K562 (cell line): ENCODE measurements around the gene KBTBD13. TPM values are rescaled to one million over a fixed set of nuclear protein-coding genes. Genes with fewer than 3 reads are reported as not detected.
A peak's percentile ranks its signal among the peaks of the same experiment; 100 is the strongest.

ENCODE experiments used
- ATAC-seq: fragments of 200-7000 bp; cut with Tn5 transposase; 3 replicates; pipeline ENCODE4 v1.9.1; 2020; ENCODE audit warnings: moderate library complexity
- BruUV-seq: library from RNA; stranded (reverse); fragments of 400-500 nt; replicated peaks from 2 replicates; lab custom pipeline; 2021; lab: Mats Ljungman, UMichigan
- CTCF ChIA-PET: fragments of 300-600 bp; formaldehyde crosslinking; extraction: SDS; loops from one replicate; lab custom pipeline; 2021; ENCODE audit warnings: low intra/inter-chr PET ratio; lab: Yijun Ruan, JAX
- POLR2A ChIA-PET: fragments of 300-600, 350-650 bp; sonication (Branson Sonifier 250); formaldehyde crosslinking; extraction: SDS; loops from one replicate; lab custom pipeline; 2021; ENCODE audit warnings: antibody characterized with exemption, inconsistent platforms; lab: Yijun Ruan, JAX
- DNase-seq, 4 experiments: peaks; one replicate each; pipeline versions ENCODE4 v3.0.0 to v3.0.0-alpha.2; 2011 to 2018; ENCODE audit warnings: low spot score in 3 of 4, mixed read lengths in 3 of 4; ENCODE audit errors: extremely low read depth in 1 of 4
- FAIRE-seq: peaks from 2 replicates; lab custom pipeline; 2011; peaks lifted over from hg19 to GRCh38; lab: Jason Lieb, UNC
- H2AFZ ChIP-seq: 2 replicates; pipeline ENCODE4 v1.6.0; 2011; ENCODE audit warnings: low read depth, low read length, control low read depth, inconsistent platforms
- H3K27ac ChIP-seq: fragments of 200-600 bp; 3 replicates; pipeline ENCODE4 v1.8.0; 2011; ENCODE audit warnings: low read depth, mild to moderate bottlenecking, control low read depth, inconsistent platforms, low read length, moderate library complexity, mixed read lengths; ENCODE audit errors: extremely low read depth
- H3K27me3 ChIP-seq, 2 experiments: fragments of 300-600 bp in 1 of 2; 2 replicates in 1 of 2; 3 replicates in 1 of 2; pipeline versions ENCODE4 v1.6.0 to v1.8.0; 2011; ENCODE audit warnings: inconsistent platforms in 2 of 2, low read length in 2 of 2, mild to moderate bottlenecking in 1 of 2, mixed read lengths in 1 of 2, moderate library complexity in 1 of 2; ENCODE audit not compliant: control insufficient read depth in 2 of 2, insufficient read depth in 2 of 2
- H3K36me3 ChIP-seq: fragments of 300-600 bp; 3 replicates; pipeline ENCODE4 v1.8.0; 2011; ENCODE audit warnings: mild to moderate bottlenecking, low read length, inconsistent platforms; ENCODE audit not compliant: control insufficient read depth, insufficient read depth
- H3K4me1 ChIP-seq, 2 experiments: fragments of 200-600 bp in 1 of 2; replicated peaks in 1 of 2; 2 replicates in 1 of 2; 3 replicates in 1 of 2; pipeline versions ENCODE4 v1.5.1 to v1.8.0; 2011; ENCODE audit warnings: inconsistent platforms in 2 of 2, low read length in 2 of 2, mild to moderate bottlenecking in 1 of 2, mixed read lengths in 1 of 2, moderate library complexity in 1 of 2; ENCODE audit not compliant: control insufficient read depth in 2 of 2, insufficient read depth in 2 of 2
- H3K4me2 ChIP-seq: 2 replicates; pipeline ENCODE4 v1.6.1; 2011; ENCODE audit warnings: low read length, control low read depth, inconsistent platforms, mixed read lengths; ENCODE audit not compliant: insufficient read depth
- H3K4me3 ChIP-seq: fragments of 200-600 bp; sonication (generic), shearing (Covaris generic); 2 replicates; pipeline ENCODE4 v1.5.1; 2016; ENCODE audit warnings: control low read depth, inconsistent platforms
- H3K79me2 ChIP-seq: fragments of 200-600 bp; 3 replicates; pipeline ENCODE4 v1.8.0; 2011; ENCODE audit warnings: low read length, inconsistent platforms; ENCODE audit not compliant: control insufficient read depth, insufficient read depth
- H3K9ac ChIP-seq, 2 experiments: 2 replicates each; pipeline versions ENCODE4 v1.6.0 to v1.6.1; 2011; ENCODE audit warnings: low read depth in 2 of 2, low read length in 2 of 2, control low read depth in 1 of 2, inconsistent platforms in 1 of 2, mild to moderate bottlenecking in 1 of 2, mixed read lengths in 1 of 2; ENCODE audit not compliant: insufficient read depth in 1 of 2
- H3K9me1 ChIP-seq: one replicate; pipeline ENCODE4 v1.6.0; 2011; ENCODE audit warnings: inconsistent platforms, mild to moderate bottlenecking, low read length, moderate library complexity; ENCODE audit not compliant: control insufficient read depth, insufficient read depth
- H3K9me3 ChIP-seq: replicated peaks from 2 replicates; pipeline ENCODE4 v1.5.1; 2011; ENCODE audit warnings: low read depth, low read length, inconsistent platforms; ENCODE audit not compliant: control insufficient read depth, insufficient read depth
- H4K20me1 ChIP-seq: replicated peaks from 2 replicates; pipeline ENCODE4 v1.6.1; 2011; ENCODE audit warnings: low read length, inconsistent platforms, mixed read lengths; ENCODE audit not compliant: control insufficient read depth, insufficient read depth
- ATF7 ChIP-seq: fragments of 450-650 bp; IDR thresholded peaks from 2 replicates; pipeline ENCODE4 v1.7.1; 2014; ENCODE audit warnings: mild to moderate bottlenecking, moderate library complexity
- CBX1 ChIP-seq: sonication (generic); IDR thresholded peaks from 2 replicates; pipeline ENCODE4 v1.6.1; 2016; ENCODE audit warnings: antibody characterized with exemption, low read depth, mild to moderate bottlenecking
- CREB3L1 ChIP-seq: fragments of 450-650 bp; IDR thresholded peaks from 2 replicates; pipeline ENCODE4 v1.6.1; 2014; ENCODE audit warnings: low read depth, mild to moderate bottlenecking, moderate library complexity, borderline replicate concordance
- CTBP1 ChIP-seq: fragments of 450-650 bp; IDR thresholded peaks from 2 replicates; pipeline ENCODE4 v1.6.1; 2016; ENCODE audit warnings: borderline replicate concordance
- HDAC3 ChIP-seq: fragments of 450-650 bp; IDR thresholded peaks from 2 replicates; pipeline ENCODE4 v1.6.1; 2018; ENCODE audit warnings: borderline replicate concordance, mild to moderate bottlenecking, moderate library complexity; ENCODE audit not compliant: partially characterized antibody
- NFIX ChIP-seq: fragments of 250-450 bp; sonication (Bioruptor Pico); IDR thresholded peaks from 2 replicates; pipeline ENCODE4 v1.4.0; 2020; ENCODE audit warnings: low read depth, mild to moderate bottlenecking, moderate library complexity
- PHF20 ChIP-seq: fragments of 450-650 bp; IDR thresholded peaks from 2 replicates; pipeline ENCODE4 v1.6.1; 2018; ENCODE audit not compliant: partially characterized antibody
- SMAD4 ChIP-seq: fragments of 250-450 bp; sonication (Bioruptor Pico); conservative IDR thresholded peaks from 2 replicates; pipeline ENCODE4 v1.8.0; 2021; ENCODE audit warnings: inconsistent platforms, mild to moderate bottlenecking, moderate library complexity
- SREBF1 ChIP-seq: fragments of 150-350 bp; IDR thresholded peaks from 2 replicates; pipeline ENCODE4 v1.6.1; 2014; ENCODE audit warnings: antibody characterized with exemption, low read depth, low read length, borderline replicate concordance
- TFAM ChIP-seq: fragments of 250-450 bp; sonication (Bioruptor Pico); conservative IDR thresholded peaks from 2 replicates; pipeline ENCODE4 v1.5.0; 2021; ENCODE audit warnings: mild to moderate bottlenecking, moderate library complexity
- TSHZ1 ChIP-seq: fragments of 250-450 bp; sonication (Bioruptor Pico); IDR thresholded peaks from 2 replicates; pipeline ENCODE4 v1.4.0; 2020; ENCODE audit warnings: mild to moderate bottlenecking, moderate library complexity
- ZC3H11A ChIP-seq: IDR thresholded peaks from 2 replicates; pipeline ENCODE4 v1.6.1; 2012; ENCODE audit warnings: low read depth, low read length, improper control_type of control experiment
- ZNF121 ChIP-seq: sonication (generic); formaldehyde crosslinking; conservative IDR thresholded peaks from 2 replicates; pipeline ENCODE4 v1.8.0; 2022; ENCODE audit warnings: missing genetic modification reagents
- ZNF551 ChIP-seq: fragments of 250-450 bp; sonication (Bioruptor Pico); IDR thresholded peaks from 2 replicates; pipeline ENCODE4 v1.5.0; 2021; ENCODE audit warnings: mild to moderate bottlenecking, moderate library complexity
- ZNF830 ChIP-seq: fragments of 250-450 bp; sonication (Bioruptor Pico); IDR thresholded peaks from 2 replicates; pipeline ENCODE4 v1.5.0; 2021; ENCODE audit warnings: mild to moderate bottlenecking
- WGBS: fragments of 100-300 bp; shearing (Covaris generic); methylation state at CpG from one replicate; pipeline ENCODE4 v1.1.6; 2016; ENCODE audit warnings: low coverage, mixed read lengths; ENCODE audit not compliant: insufficient coverage; ENCODE audit errors: missing lambda C conversion rate; 5-methylcytosine and 5-hydroxymethylcytosine counted together
- in situ Hi-C: fragments of 300-500 bp; cut with MboI; formaldehyde crosslinking; loops from 4 replicates; pipeline ENCODE4 v1.15.0; 2018; ENCODE audit warnings: inconsistent platforms, mixed read lengths
- intact Hi-C: fragments of 100-400 bp; cut with micrococcal nuclease; formaldehyde crosslinking; loops from 2 replicates; pipeline ENCODE4 v1.14.2; 2022
- polyA plus RNA-seq, 8 experiments: library from polyadenylated mRNA; depleted of rRNA in 4 of 8; stranded (reverse) in 5 of 8; unstranded in 3 of 8; fragments of >200 nt; fragmentation: Nextera tagmentation in 2 of 8; fragmentation: Illumina TruSeq in 1 of 8; extraction: Ambion mirVana in 2 of 8; extraction: Trizol in 1 of 8; gene quantifications; 2 replicates each; pipeline versions ENCODE4 v1.2.1 to v1.2.3, GENCODE V29; 2011 to 2014; ENCODE audit warnings: inconsistent platforms in 1 of 8, missing spikeins in 1 of 8
- total RNA-seq, 7 experiments: library from RNA; depleted of rRNA in 6 of 7; stranded (reverse); fragments of >200 nt in 6 of 7; fragmentation: Illumina TruSeq in 2 of 7; extraction: Trizol in 2 of 7; gene quantifications; 2 replicates each; pipeline versions ENCODE4 v1.2.1 to v1.2.3, GENCODE V29; 2011 to 2021; ENCODE audit warnings: low replicate concordance in 1 of 7

KBTBD13 gene
- total and polyA plus RNA-seq, 9 of the 15 experiments (the other 6 are each of a cell fraction or from before 2014, with no cell fraction given): 0.07 to 0.13 (median 0.10) TPM; not detected in 3

- Histone ChIP-seq H3K36me3 (peaks cover 20% of the 10 kb centered on the region), H3K9ac (no peak overlapping the region), H3K27ac (no peak overlapping the region), H2AFZ (no peak overlapping the region), H3K27me3 (no peaks in the 10 kb centered on the region), H3K4me1 (peaks cover 8 to 13% of the 10 kb centered on the region in 2 experiments; a peak in 4 of 5 replicates), H3K79me2 (peaks cover 19% of the 10 kb centered on the region), H3K9me1 (no peaks in the 10 kb centered on the region), H3K4me2 (no peak overlapping the region), H3K4me3 (peak overlapping the region; percentile 84; the same call in 1 of the 2 replicates), H4K20me1 (no peaks in the 10 kb centered on the region), H3K9me3 (no peaks in the 10 kb centered on the region)
- ChIA-PET CTCF (interaction anchor here (0.7 kb wide), 1 partner anchor 302 kb away, joined by 4 read pairs; no protein-coding TSS in a partner anchor), POLR2A (no interaction called here)
- intact Hi-C loops: loop anchor here (5.0 to 10.0 kb wide), 4 partner anchors 58 to 355 kb away; no protein-coding TSS in a partner anchor
- in situ Hi-C loops: loop anchor here (10.0 kb wide), 1 partner anchor 295 kb away; no protein-coding TSS in a partner anchor
- no TSS peak for BruUV-seq
- no peak for TF ChIP-seq ZNF830 (CRISPR knock-in tag)
- TF ChIP-seq ATF7: no peak
- peak; percentile 67; the same call in 1 of the 2 replicates for TF ChIP-seq ZC3H11A
- no peak for TF ChIP-seq TSHZ1 (CRISPR knock-in tag)
- no peak for TF ChIP-seq SREBF1
- TF ChIP-seq NFIX (CRISPR knock-in tag): no peak
- no peak for TF ChIP-seq CTBP1
- TF ChIP-seq CREB3L1: no peak
- no peak for TF ChIP-seq PHF20
- no peak for TF ChIP-seq ZNF551 (CRISPR knock-in tag)
- no peak for TF ChIP-seq TFAM
- TF ChIP-seq CBX1: no peak
- TF ChIP-seq ZNF121 (CRISPR knock-in tag): peak; percentile 79
- TF ChIP-seq HDAC3: no peak
- TF ChIP-seq SMAD4 (CRISPR knock-in tag): no peak
- no peak for FAIRE-seq
- no peak for ATAC-seq
- 35% methylated on average over 8 of the region's 12 CpGs for WGBS
- no peak for DNase-seq
These were observed 46.8 kb upstream of the KBTBD13 start for GRCh38 chr15:65029736-65030208.
